IMR-90 (cell line): Measurements from ENCODE around the gene NKX6-2. TPM values are rescaled to one million over a fixed set of nuclear protein-coding genes. Genes with fewer than 3 reads are reported as not detected.

Experiments used
- ATAC-seq: fragments of 200-7000 bp; cut with Tn5 transposase; 2 replicates; pipeline ENCODE4 v1.9.1; 2020; ENCODE audit warnings: low read depth, mild to moderate bottlenecking, moderate library complexity
- BruUV-seq: library from RNA; stranded (reverse); fragments of 400-500 nt; replicated peaks from 2 replicates; lab custom pipeline; 2021; lab: Mats Ljungman, UMichigan
- CTCF ChIA-PET: fragments of 300-600 bp; formaldehyde crosslinking; extraction: SDS; loops from one replicate; lab custom pipeline; 2021; ENCODE audit warnings: antibody characterized with exemption; lab: Yijun Ruan, JAX
- POLR2A ChIA-PET: fragments of 300-600 bp; sonication (Branson Sonifier 250); formaldehyde crosslinking; loops from one replicate; lab custom pipeline; 2022; ENCODE audit warnings: antibody characterized with exemption; ENCODE audit not compliant: unreplicated experiment; lab: Charles Lee
- DNase-seq: peaks from one replicate; pipeline ENCODE4 v3.0.0; 2013
- H2AFZ ChIP-seq: replicated peaks from 2 replicates; pipeline ENCODE3; 2013; ENCODE audit warnings: low read length, mild to moderate bottlenecking; ENCODE audit not compliant: poor library complexity
- H2AK5ac ChIP-seq: 2 replicates; pipeline ENCODE4 v1.6.1; 2013; ENCODE audit warnings: low read depth, low read length, inconsistent platforms
- H2AK9ac ChIP-seq: replicated peaks from 2 replicates; pipeline ENCODE3; 2013; ENCODE audit warnings: mild to moderate bottlenecking, low read depth, low read length, moderate library complexity; ENCODE audit not compliant: poor library complexity
- H2BK120ac ChIP-seq: 2 replicates; pipeline ENCODE4 v1.6.1; 2013; ENCODE audit warnings: low read depth, low read length, inconsistent platforms
- H2BK15ac ChIP-seq: 3 replicates; pipeline ENCODE4 v1.6.1; 2013; ENCODE audit warnings: low read depth, low read length, inconsistent platforms
- H2BK20ac ChIP-seq: 2 replicates; pipeline ENCODE4 v1.6.1; 2013; ENCODE audit warnings: low read depth, mild to moderate bottlenecking, inconsistent platforms, low read length, moderate library complexity
- H2BK5ac ChIP-seq: 2 replicates; pipeline ENCODE4 v1.6.1; 2013; ENCODE audit warnings: mild to moderate bottlenecking, low read depth, low read length, inconsistent platforms; ENCODE audit not compliant: poor library complexity, severe bottlenecking
- H3K14ac ChIP-seq: replicated peaks from 2 replicates; pipeline ENCODE4 v1.6.1; 2013; ENCODE audit warnings: low read depth, low read length, inconsistent platforms
- H3K18ac ChIP-seq: 2 replicates; pipeline ENCODE4 v1.6.1; 2013; ENCODE audit warnings: low read depth, low read length, control low read depth
- H3K23ac ChIP-seq: 2 replicates; pipeline ENCODE4 v1.6.1; 2013; ENCODE audit warnings: low read depth, low read length, inconsistent platforms
- H3K27ac ChIP-seq: 2 replicates; pipeline ENCODE4 v1.5.1; 2013; ENCODE audit warnings: mild to moderate bottlenecking, control low read depth, low read length; ENCODE audit not compliant: insufficient read depth
- H3K27me3 ChIP-seq: 2 replicates; pipeline ENCODE4 v1.6.1; 2013; ENCODE audit warnings: low read length; ENCODE audit not compliant: control insufficient read depth, insufficient read depth
- H3K36me3 ChIP-seq: 2 replicates; pipeline ENCODE4 v1.6.1; 2013; ENCODE audit warnings: low read length, mixed read lengths; ENCODE audit not compliant: control insufficient read depth, insufficient read depth
- H3K4ac ChIP-seq: 2 replicates; pipeline ENCODE4 v1.6.1; 2013; ENCODE audit warnings: low read depth, low read length, inconsistent platforms
- H3K4me1 ChIP-seq: 2 replicates; pipeline ENCODE4 v1.6.1; 2013; ENCODE audit warnings: low read length, mixed read lengths; ENCODE audit not compliant: control insufficient read depth, insufficient read depth
- H3K4me2 ChIP-seq: 2 replicates; pipeline ENCODE4 v1.6.1; 2013; ENCODE audit warnings: low read depth, mild to moderate bottlenecking, control low read depth, low read length, moderate library complexity
- H3K4me3 ChIP-seq: 2 replicates; pipeline ENCODE4 v1.5.1; 2013; ENCODE audit warnings: low read depth, mild to moderate bottlenecking, control low read depth, low read length, moderate library complexity; ENCODE audit not compliant: insufficient read depth
- H3K56ac ChIP-seq: 2 replicates; pipeline ENCODE4 v1.6.1; 2013; ENCODE audit warnings: low read length, inconsistent platforms; ENCODE audit not compliant: insufficient read depth; ENCODE audit errors: extremely low read depth
- H3K79me1 ChIP-seq, 2 experiments: 2 replicates each; pipeline ENCODE4 v1.6.1; 2013; ENCODE audit warnings: low read length in 2 of 2, inconsistent platforms in 1 of 2, low read depth in 1 of 2
- H3K9ac ChIP-seq: 2 replicates; pipeline ENCODE4 v1.6.1; 2013; ENCODE audit warnings: low read depth, low read length, control low read depth
- H3K9me1 ChIP-seq: 2 replicates; pipeline ENCODE4 v1.6.1; 2013; ENCODE audit warnings: low read length, inconsistent platforms; ENCODE audit not compliant: insufficient read depth
- H3K9me3 ChIP-seq: 2 replicates; pipeline ENCODE4 v1.6.1; 2013; ENCODE audit warnings: low read length; ENCODE audit not compliant: control insufficient read depth, insufficient read depth
- H4K20me1 ChIP-seq: 2 replicates; pipeline ENCODE4 v1.6.1; 2013; ENCODE audit warnings: low read length, inconsistent platforms; ENCODE audit not compliant: insufficient read depth
- H4K5ac ChIP-seq: 2 replicates; pipeline ENCODE4 v1.6.1; 2013; ENCODE audit warnings: mild to moderate bottlenecking, low read depth, low read length, control low read depth
- H4K8ac ChIP-seq, 2 experiments: 2 replicates each; pipeline ENCODE4 v1.6.1; 2013; ENCODE audit warnings: low read depth in 2 of 2, low read length in 2 of 2, control low read depth in 1 of 2, inconsistent platforms in 1 of 2
- H4K91ac ChIP-seq: 2 replicates; pipeline ENCODE4 v1.6.1; 2013; ENCODE audit warnings: low read depth, low read length, inconsistent platforms; ENCODE audit not compliant: insufficient read depth
- CEBPB ChIP-seq: IDR thresholded peaks from 2 replicates; pipeline ENCODE4 v1.6.1; 2012; ENCODE audit warnings: low read depth, low read length, improper control_type of control experiment
- MAFK ChIP-seq: IDR thresholded peaks from 2 replicates; pipeline ENCODE4 v1.6.1; 2012; ENCODE audit warnings: low read depth, low read length, improper control_type of control experiment
- NFE2L2 ChIP-seq: fragments of 150-350 bp; IDR thresholded peaks from 2 replicates; pipeline ENCODE4 v1.6.1; 2016; ENCODE audit warnings: low read depth, mild to moderate bottlenecking, low read length
- POLR2A ChIP-seq: IDR thresholded peaks from 2 replicates; pipeline ENCODE4 v1.6.1; 2012; ENCODE audit warnings: mild to moderate bottlenecking, low read depth, low read length
- RCOR1 ChIP-seq: IDR thresholded peaks from 2 replicates; pipeline ENCODE4 v1.6.1; 2012; ENCODE audit warnings: mild to moderate bottlenecking, low read length, improper control_type of control experiment; ENCODE audit not compliant: insufficient replicate concordance
- RFX5 ChIP-seq: IDR thresholded peaks from 2 replicates; pipeline ENCODE4 v1.8.0; 2012; ENCODE audit warnings: low read depth, mild to moderate bottlenecking, low read length, moderate library complexity
- WGBS, 2 experiments: methylation state at CpG; one replicate each; pipeline versions ENCODE4 v1.1.5 to v1.1.7; 2013; ENCODE audit warnings: missing lambda C conversion rate in 2 of 2; ENCODE audit not compliant: insufficient read length in 1 of 2; ENCODE audit errors: extremely low coverage in 2 of 2; 5-methylcytosine and 5-hydroxymethylcytosine counted together
- dilution Hi-C: fragments of 300-500 bp; cut with HindIII; formaldehyde crosslinking; loops from one replicate; pipeline ENCODE4 v1.14.3; 2018; ENCODE audit warnings: low sequenced_read_pairs; ENCODE audit not compliant: unreplicated experiment
- in situ Hi-C: fragments of 300-500 bp; cut with MboI; formaldehyde crosslinking; loops from 3 replicates; pipeline ENCODE4 v1.14.3; 2019; ENCODE audit warnings: low sequenced_read_pairs, inconsistent platforms, mixed read lengths
- intact Hi-C: fragments of 100-400 bp; cut with micrococcal nuclease; formaldehyde crosslinking; loops from 2 replicates; pipeline ENCODE4 v1.10.0; 2022
- polyA plus RNA-seq, 3 experiments: library from polyadenylated mRNA; depleted of rRNA; stranded (reverse); fragments of >200 nt; gene quantifications; 2 replicates each; pipeline ENCODE4 v1.2.3, GENCODE V29; 2012; ENCODE audit warnings: low replicate concordance in 1 of 3
- total RNA-seq: library from RNA; depleted of rRNA; stranded (reverse); fragments of >200 nt; gene quantifications from 2 replicates; pipeline ENCODE4 v1.2.3, GENCODE V29; 2012

NKX6-2 gene
- total and polyA plus RNA-seq, 2 of the 4 experiments (the other 2 are of a cell fraction), result not detected

DNA sequence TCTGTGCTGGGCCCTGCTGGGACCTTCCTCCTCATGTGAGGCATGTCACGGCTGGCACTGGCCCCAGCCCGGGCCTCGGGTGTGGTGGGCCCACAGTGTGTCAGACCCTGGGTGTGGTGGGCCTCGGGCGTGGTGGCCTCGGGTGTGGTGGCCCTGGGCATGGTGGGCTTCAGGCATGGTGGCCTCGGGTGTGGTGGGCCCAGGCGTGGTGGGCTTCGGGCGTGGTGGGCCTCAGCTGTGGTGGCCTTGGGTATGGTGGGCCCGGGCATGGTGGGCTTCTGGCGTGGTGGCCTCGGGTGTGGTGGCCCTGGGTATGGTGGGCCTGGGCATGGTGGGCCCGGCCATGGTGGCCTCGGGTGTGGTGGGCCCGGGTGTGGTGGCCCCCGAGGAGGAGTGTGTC lies 40.4 kb downstream of the NKX6-2 start:
- H2AK5ac ChIP-seq, result no peak overlapping the region
- no peak overlapping the region for H2AFZ ChIP-seq
- no peak overlapping the region for H2AK9ac ChIP-seq
- dilution Hi-C loops, result no loop called here
- no peaks in the 10 kb centered on the region; the same call in 1 of the 2 replicates for H4K20me1 ChIP-seq
- H3K27ac ChIP-seq, result no peak overlapping the region
- DNase-seq (no peak), ATAC-seq (no peak)
- no peaks in the 10 kb centered on the region for H3K27me3 ChIP-seq
- in situ Hi-C loops, result no loop called here
- no peak overlapping the region for H2BK20ac ChIP-seq
- no peak overlapping the region for H2BK5ac ChIP-seq
- no peak overlapping the region for H3K14ac ChIP-seq
- no peak overlapping the region for H4K91ac ChIP-seq
- no peak overlapping the region for H4K5ac ChIP-seq
- no peak overlapping the region for H3K4me3 ChIP-seq
- 0 out of 2 replicates have a peak, but pooled peaks cover 2% of the 10 kb centered on the region for H3K36me3 ChIP-seq
- WGBS, 2 experiments, result 98% methylated on average over 7 of the region's 17 CpGs; no CpG with 5 or more reads in 1 of the 2 experiments
- H3K9me3 ChIP-seq, result no peaks in the 10 kb centered on the region
- H3K23ac ChIP-seq, result no peak overlapping the region
- ChIA-PET POLR2A (no interaction called here), CTCF (no interaction called here)
- H3K4me1 ChIP-seq, result peaks cover 9% of the 10 kb centered on the region
- intact Hi-C loops, result no loop called here
- no TSS peak for BruUV-seq
- no peak overlapping the region for H3K18ac ChIP-seq
- peaks cover 0 to 7% of the 10 kb centered on the region in 2 experiments; a peak in 1 of 4 replicates for H3K79me1 ChIP-seq
- H2BK120ac ChIP-seq, result no peak overlapping the region
- H3K56ac ChIP-seq, result no peak overlapping the region
- TF ChIP-seq POLR2A, result no peak
- TF ChIP-seq MAFK, result no peak
- TF ChIP-seq RFX5, result no peak
- no peak for TF ChIP-seq CEBPB
- TF ChIP-seq NFE2L2, result no peak
- no peak for TF ChIP-seq RCOR1
- H3K4me2 ChIP-seq, result no peak overlapping the region
- H4K8ac ChIP-seq, result no peak overlapping the region
- no peak overlapping the region for H2BK15ac ChIP-seq
- H3K9ac ChIP-seq, result no peak overlapping the region
- no peaks in the 10 kb centered on the region for H3K9me1 ChIP-seq
- no peak overlapping the region for H3K4ac ChIP-seq
